IMR-90 (cell line): ENCODE results near the gene CC2D1A. TPM values are rescaled to one million over a fixed set of nuclear protein-coding genes. Genes with fewer than 3 reads are reported as not detected.

Source experiments
- ATAC-seq: fragments of 200-7000 bp; cut with Tn5 transposase; 2 replicates; pipeline ENCODE4 v1.9.1; 2020; ENCODE audit warnings: low read depth, mild to moderate bottlenecking, moderate library complexity
- BruUV-seq: library from RNA; stranded (reverse); fragments of 400-500 nt; replicated peaks from 2 replicates; lab custom pipeline; 2021; lab: Mats Ljungman, UMichigan
- CTCF ChIA-PET: fragments of 300-600 bp; formaldehyde crosslinking; extraction: SDS; loops from one replicate; lab custom pipeline; 2021; ENCODE audit warnings: antibody characterized with exemption; lab: Yijun Ruan, JAX
- POLR2A ChIA-PET: fragments of 300-600 bp; sonication (Branson Sonifier 250); formaldehyde crosslinking; loops from one replicate; lab custom pipeline; 2022; ENCODE audit warnings: antibody characterized with exemption; ENCODE audit not compliant: unreplicated experiment; lab: Charles Lee
- DNase-seq: peaks from one replicate; pipeline ENCODE4 v3.0.0; 2013
- H2AFZ ChIP-seq: replicated peaks from 2 replicates; pipeline ENCODE3; 2013; ENCODE audit warnings: low read length, mild to moderate bottlenecking; ENCODE audit not compliant: poor library complexity
- H2AK5ac ChIP-seq: 2 replicates; pipeline ENCODE4 v1.6.1; 2013; ENCODE audit warnings: low read depth, low read length, inconsistent platforms
- H2AK9ac ChIP-seq: replicated peaks from 2 replicates; pipeline ENCODE3; 2013; ENCODE audit warnings: mild to moderate bottlenecking, low read depth, low read length, moderate library complexity; ENCODE audit not compliant: poor library complexity
- H2BK120ac ChIP-seq: 2 replicates; pipeline ENCODE4 v1.6.1; 2013; ENCODE audit warnings: low read depth, low read length, inconsistent platforms
- H2BK15ac ChIP-seq: 3 replicates; pipeline ENCODE4 v1.6.1; 2013; ENCODE audit warnings: low read depth, low read length, inconsistent platforms
- H2BK20ac ChIP-seq: 2 replicates; pipeline ENCODE4 v1.6.1; 2013; ENCODE audit warnings: low read depth, mild to moderate bottlenecking, inconsistent platforms, low read length, moderate library complexity
- H2BK5ac ChIP-seq: 2 replicates; pipeline ENCODE4 v1.6.1; 2013; ENCODE audit warnings: mild to moderate bottlenecking, low read depth, low read length, inconsistent platforms; ENCODE audit not compliant: poor library complexity, severe bottlenecking
- H3K14ac ChIP-seq: replicated peaks from 2 replicates; pipeline ENCODE4 v1.6.1; 2013; ENCODE audit warnings: low read depth, low read length, inconsistent platforms
- H3K18ac ChIP-seq: 2 replicates; pipeline ENCODE4 v1.6.1; 2013; ENCODE audit warnings: low read depth, low read length, control low read depth
- H3K23ac ChIP-seq: 2 replicates; pipeline ENCODE4 v1.6.1; 2013; ENCODE audit warnings: low read depth, low read length, inconsistent platforms
- H3K27ac ChIP-seq: 2 replicates; pipeline ENCODE4 v1.5.1; 2013; ENCODE audit warnings: mild to moderate bottlenecking, control low read depth, low read length; ENCODE audit not compliant: insufficient read depth
- H3K27me3 ChIP-seq: 2 replicates; pipeline ENCODE4 v1.6.1; 2013; ENCODE audit warnings: low read length; ENCODE audit not compliant: control insufficient read depth, insufficient read depth
- H3K36me3 ChIP-seq: 2 replicates; pipeline ENCODE4 v1.6.1; 2013; ENCODE audit warnings: low read length, mixed read lengths; ENCODE audit not compliant: control insufficient read depth, insufficient read depth
- H3K4ac ChIP-seq: 2 replicates; pipeline ENCODE4 v1.6.1; 2013; ENCODE audit warnings: low read depth, low read length, inconsistent platforms
- H3K4me1 ChIP-seq: 2 replicates; pipeline ENCODE4 v1.6.1; 2013; ENCODE audit warnings: low read length, mixed read lengths; ENCODE audit not compliant: control insufficient read depth, insufficient read depth
- H3K4me2 ChIP-seq: 2 replicates; pipeline ENCODE4 v1.6.1; 2013; ENCODE audit warnings: low read depth, mild to moderate bottlenecking, control low read depth, low read length, moderate library complexity
- H3K4me3 ChIP-seq: 2 replicates; pipeline ENCODE4 v1.5.1; 2013; ENCODE audit warnings: low read depth, mild to moderate bottlenecking, control low read depth, low read length, moderate library complexity; ENCODE audit not compliant: insufficient read depth
- H3K56ac ChIP-seq: 2 replicates; pipeline ENCODE4 v1.6.1; 2013; ENCODE audit warnings: low read length, inconsistent platforms; ENCODE audit not compliant: insufficient read depth; ENCODE audit errors: extremely low read depth
- H3K79me1 ChIP-seq, 2 experiments: 2 replicates each; pipeline ENCODE4 v1.6.1; 2013; ENCODE audit warnings: low read length in 2 of 2, inconsistent platforms in 1 of 2, low read depth in 1 of 2
- H3K9ac ChIP-seq: 2 replicates; pipeline ENCODE4 v1.6.1; 2013; ENCODE audit warnings: low read depth, low read length, control low read depth
- H3K9me1 ChIP-seq: 2 replicates; pipeline ENCODE4 v1.6.1; 2013; ENCODE audit warnings: low read length, inconsistent platforms; ENCODE audit not compliant: insufficient read depth
- H3K9me3 ChIP-seq: 2 replicates; pipeline ENCODE4 v1.6.1; 2013; ENCODE audit warnings: low read length; ENCODE audit not compliant: control insufficient read depth, insufficient read depth
- H4K20me1 ChIP-seq: 2 replicates; pipeline ENCODE4 v1.6.1; 2013; ENCODE audit warnings: low read length, inconsistent platforms; ENCODE audit not compliant: insufficient read depth
- H4K5ac ChIP-seq: 2 replicates; pipeline ENCODE4 v1.6.1; 2013; ENCODE audit warnings: mild to moderate bottlenecking, low read depth, low read length, control low read depth
- H4K8ac ChIP-seq, 2 experiments: 2 replicates each; pipeline ENCODE4 v1.6.1; 2013; ENCODE audit warnings: low read depth in 2 of 2, low read length in 2 of 2, control low read depth in 1 of 2, inconsistent platforms in 1 of 2
- H4K91ac ChIP-seq: 2 replicates; pipeline ENCODE4 v1.6.1; 2013; ENCODE audit warnings: low read depth, low read length, inconsistent platforms; ENCODE audit not compliant: insufficient read depth
- CEBPB ChIP-seq: IDR thresholded peaks from 2 replicates; pipeline ENCODE4 v1.6.1; 2012; ENCODE audit warnings: low read depth, low read length, improper control_type of control experiment
- CHD1 ChIP-seq: IDR thresholded peaks from 2 replicates; pipeline ENCODE4 v1.6.1; 2012; ENCODE audit warnings: low read depth, low read length, improper control_type of control experiment
- CTCF ChIP-seq: conservative IDR thresholded peaks from 2 replicates; pipeline ENCODE4 v1.5.1; 2012; ENCODE audit warnings: mild to moderate bottlenecking, low read depth, low read length, improper control_type of control experiment
- MAZ ChIP-seq: IDR thresholded peaks from 2 replicates; pipeline ENCODE4 v1.6.1; 2012; ENCODE audit warnings: low read depth, mild to moderate bottlenecking, low read length, improper control_type of control experiment, moderate library complexity, borderline replicate concordance
- NFE2L2 ChIP-seq: fragments of 150-350 bp; IDR thresholded peaks from 2 replicates; pipeline ENCODE4 v1.6.1; 2016; ENCODE audit warnings: low read depth, mild to moderate bottlenecking, low read length
- POLR2A ChIP-seq: IDR thresholded peaks from 2 replicates; pipeline ENCODE4 v1.6.1; 2012; ENCODE audit warnings: mild to moderate bottlenecking, low read depth, low read length
- RAD21 ChIP-seq: IDR thresholded peaks from 2 replicates; pipeline ENCODE4 v1.6.1; 2012; ENCODE audit warnings: low read length, improper control_type of control experiment
- RCOR1 ChIP-seq: IDR thresholded peaks from 2 replicates; pipeline ENCODE4 v1.6.1; 2012; ENCODE audit warnings: mild to moderate bottlenecking, low read length, improper control_type of control experiment; ENCODE audit not compliant: insufficient replicate concordance
- RFX5 ChIP-seq: IDR thresholded peaks from 2 replicates; pipeline ENCODE4 v1.8.0; 2012; ENCODE audit warnings: low read depth, mild to moderate bottlenecking, low read length, moderate library complexity
- WGBS, 2 experiments: methylation state at CpG; one replicate each; pipeline versions ENCODE4 v1.1.5 to v1.1.7; 2013; ENCODE audit warnings: missing lambda C conversion rate in 2 of 2; ENCODE audit not compliant: insufficient read length in 1 of 2; ENCODE audit errors: extremely low coverage in 2 of 2; 5-methylcytosine and 5-hydroxymethylcytosine counted together
- dilution Hi-C: fragments of 300-500 bp; cut with HindIII; formaldehyde crosslinking; loops from one replicate; pipeline ENCODE4 v1.14.3; 2018; ENCODE audit warnings: low sequenced_read_pairs; ENCODE audit not compliant: unreplicated experiment
- in situ Hi-C: fragments of 300-500 bp; cut with MboI; formaldehyde crosslinking; loops from 3 replicates; pipeline ENCODE4 v1.14.3; 2019; ENCODE audit warnings: low sequenced_read_pairs, inconsistent platforms, mixed read lengths
- intact Hi-C: fragments of 100-400 bp; cut with micrococcal nuclease; formaldehyde crosslinking; loops from 2 replicates; pipeline ENCODE4 v1.10.0; 2022
- polyA plus RNA-seq, 3 experiments: library from polyadenylated mRNA; depleted of rRNA; stranded (reverse); fragments of >200 nt; gene quantifications; 2 replicates each; pipeline ENCODE4 v1.2.3, GENCODE V29; 2012; ENCODE audit warnings: low replicate concordance in 1 of 3
- total RNA-seq: library from RNA; depleted of rRNA; stranded (reverse); fragments of >200 nt; gene quantifications from 2 replicates; pipeline ENCODE4 v1.2.3, GENCODE V29; 2012

CC2D1A gene
- total and polyA plus RNA-seq, 2 of the 4 experiments (the other 2 are of a cell fraction) = 4.1 to 14.7 TPM

GRCh38 chr19:13864667-13865570, 41.1 kb upstream of the CC2D1A start:
- H3K79me1 ChIP-seq = peaks cover 11 to 43% of the 10 kb centered on the region in 2 experiments; a peak in 3 of 4 replicates
- peak overlapping the region; percentile 47 for H4K91ac ChIP-seq
- no peaks in the 10 kb centered on the region for H3K9me3 ChIP-seq
- H3K4me3 ChIP-seq = peak overlapping the region; percentile 70
- H2AK9ac ChIP-seq = no peak overlapping the region
- dilution Hi-C loops (no loop called here), in situ Hi-C loops (loop anchor here (5.0 to 25.0 kb wide), 3 partner anchors 83 to 578 kb away; no protein-coding TSS in a partner anchor), intact Hi-C loops (loop anchor here (5.0 kb wide), 1 partner anchor 133 kb away; no protein-coding TSS in a partner anchor)
- no TSS peak for BruUV-seq
- peak overlapping the region; percentile 89 for H2AFZ ChIP-seq
- H3K23ac ChIP-seq = peak overlapping the region; percentile 44; the same call in 1 of the 2 replicates
- peak overlapping the region; percentile 16; the same call in 1 of the 2 replicates for H2BK20ac ChIP-seq
- H2BK15ac ChIP-seq = no peak overlapping the region
- TF ChIP-seq POLR2A (no peak), CEBPB (no peak), RCOR1 (no peak), MAZ (no peak), RAD21 (no peak), NFE2L2 (no peak), RFX5 (no peak), CTCF (no peak), CHD1 (no peak)
- H4K5ac ChIP-seq = no peak overlapping the region
- H2AK5ac ChIP-seq = peak overlapping the region; percentile 74
- WGBS, 2 experiments = 7% methylated on average over 5 of the region's 113 CpGs; no CpG with 5 or more reads in 1 of the 2 experiments
- H3K9me1 ChIP-seq = peaks cover 9% of the 10 kb centered on the region
- no peaks in the 10 kb centered on the region for H4K20me1 ChIP-seq
- H3K18ac ChIP-seq = no peak overlapping the region
- peaks cover 13% of the 10 kb centered on the region for H3K4me1 ChIP-seq
- ChIA-PET CTCF (no interaction called here), POLR2A (interaction anchor here (0.6 kb wide), 1 partner anchor 50 kb away, joined by 9 read pairs; no protein-coding TSS in a partner anchor)
- H4K8ac ChIP-seq = peak overlapping the region in 1 of 2 experiments; percentile 42; a peak in 1 of 4 replicates
- peak overlapping the region; percentile 37; the same call in 1 of the 2 replicates for H3K4ac ChIP-seq
- H3K14ac ChIP-seq = no peak overlapping the region
- H2BK120ac ChIP-seq = peak overlapping the region; percentile 12; the same call in 1 of the 2 replicates
- no peak overlapping the region; the same call in 1 of the 2 replicates for H3K4me2 ChIP-seq
- DNase-seq (no peak), ATAC-seq (no peak)
- no peak overlapping the region for H3K56ac ChIP-seq
- H3K36me3 ChIP-seq = no peaks in the 10 kb centered on the region
- H3K27me3 ChIP-seq = no peaks in the 10 kb centered on the region
- no peak overlapping the region for H2BK5ac ChIP-seq
- H3K27ac ChIP-seq = no peak overlapping the region
- no peak overlapping the region for H3K9ac ChIP-seq
